A549 (cell line): ENCODE measurements around the gene ATP1A2.

Source experiments
- CEBPB ChIP-seq, 2 experiments: fragments of >200 bp in 1 of 2; sonication (Bioruptor Twin) in 1 of 2; formaldehyde crosslinking in 1 of 2; IDR thresholded peaks; 2 replicates each; pipeline ENCODE4 v1.6.1; 2012 to 2016
- CTCF ChIP-seq: fragments of >200 bp; sonication (Bioruptor Twin); formaldehyde crosslinking; IDR thresholded peaks from 3 replicates; pipeline ENCODE4 v1.5.1; 2016

DNA sequence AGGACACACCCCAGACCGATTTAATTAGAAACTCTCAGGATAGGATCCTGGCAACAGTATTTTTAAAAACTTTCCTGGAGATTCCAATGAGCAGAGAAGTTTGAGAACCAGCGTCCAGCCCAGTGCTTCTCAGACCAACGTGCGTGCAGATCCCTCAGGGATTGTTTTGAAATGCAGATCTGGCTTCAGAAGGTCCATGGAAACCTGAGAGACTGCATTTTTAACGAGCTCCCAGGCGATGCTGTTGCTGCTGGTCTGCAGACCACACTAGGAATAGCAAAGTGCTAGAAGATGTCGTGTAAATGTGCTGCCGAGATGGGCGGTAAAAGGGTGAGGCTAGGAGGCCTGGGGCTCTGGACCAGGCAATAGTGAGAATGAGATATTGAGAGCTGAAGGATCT, 56.4 kb downstream of the ATP1A2 start:
- TF ChIP-seq CTCF, result no peak
- TF ChIP-seq CEBPB (IDR thresholded peaks at IDR 0.05), result no peak
